HepG2 (cell line): ENCODE measurements around the gene CMTM2. TPM values are rescaled to one million over a fixed set of nuclear protein-coding genes. Genes with fewer than 3 reads are reported as not detected.

Experiments
- AKAP8 ChIP-seq: sonication (generic); formaldehyde crosslinking; IDR thresholded peaks from 2 replicates; pipeline ENCODE4 v1.5.1; 2020; ENCODE audit warnings: mild to moderate bottlenecking, missing genetic modification reagents
- CEBPG ChIP-seq: IDR thresholded peaks from 2 replicates; pipeline ENCODE4 v1.6.1; 2016
- FLYWCH1 ChIP-seq: sonication (generic); formaldehyde crosslinking; IDR thresholded peaks from 2 replicates; pipeline ENCODE4 v1.8.1; 2023; ENCODE audit warnings: mild to moderate bottlenecking, missing genetic modification reagents
- HDAC1 ChIP-seq: sonication (generic); formaldehyde crosslinking; IDR thresholded peaks from 2 replicates; pipeline ENCODE4 v1.5.1; 2020; ENCODE audit warnings: mild to moderate bottlenecking, missing genetic modification reagents
- HNF4G ChIP-seq, 2 experiments: sonication (generic) in 1 of 2; formaldehyde crosslinking in 1 of 2; IDR thresholded peaks; 2 replicates each; pipeline versions ENCODE4 v1.4.0 to v1.6.1; 2011 to 2020; ENCODE audit warnings: borderline replicate concordance in 2 of 2, low read depth in 2 of 2, mild to moderate bottlenecking in 2 of 2, low read length in 1 of 2, missing genetic modification reagents in 1 of 2, moderate library complexity in 1 of 2
- JUNB ChIP-seq: sonication (generic); formaldehyde crosslinking; IDR thresholded peaks from 2 replicates; pipeline ENCODE4 v1.8.0; 2022; ENCODE audit warnings: missing genetic modification reagents, mild to moderate bottlenecking, borderline replicate concordance
- KDM1A ChIP-seq: IDR thresholded peaks from 2 replicates; pipeline ENCODE4 v1.6.1; 2016; ENCODE audit warnings: missing compliant biosample characterization
- KLF11 ChIP-seq: IDR thresholded peaks from 2 replicates; pipeline ENCODE4 v1.6.1; 2016; ENCODE audit warnings: missing compliant biosample characterization
- NFE2L1 ChIP-seq: sonication (generic); formaldehyde crosslinking; IDR thresholded peaks from 2 replicates; pipeline ENCODE4 v1.4.0; 2020; ENCODE audit warnings: missing genetic modification reagents, mild to moderate bottlenecking, borderline replicate concordance
- NR0B2 ChIP-seq: sonication (generic); formaldehyde crosslinking; IDR thresholded peaks from 2 replicates; pipeline ENCODE4 v1.4.0; 2020; ENCODE audit warnings: mild to moderate bottlenecking, missing genetic modification reagents
- NR1H2 ChIP-seq: sonication (generic); formaldehyde crosslinking; IDR thresholded peaks from 2 replicates; pipeline ENCODE4 v1.8.1; 2022; ENCODE audit warnings: low read depth, missing genetic modification reagents, borderline replicate concordance
- NR2C2 ChIP-seq: sonication (generic); formaldehyde crosslinking; IDR thresholded peaks from 2 replicates; pipeline ENCODE4 v1.4.0; 2020; ENCODE audit warnings: missing genetic modification reagents, mild to moderate bottlenecking, moderate library complexity, borderline replicate concordance
- SPEN ChIP-seq: sonication (generic); formaldehyde crosslinking; IDR thresholded peaks from 2 replicates; pipeline ENCODE4 v1.5.1; 2020; ENCODE audit warnings: low read depth, mild to moderate bottlenecking, missing genetic modification reagents
- TCF7L2 ChIP-seq: IDR thresholded peaks from 2 replicates; pipeline ENCODE4 v1.6.1; 2011; ENCODE audit warnings: mild to moderate bottlenecking, low read depth, low read length, moderate library complexity
- TEF ChIP-seq: sonication (generic); formaldehyde crosslinking; IDR thresholded peaks from 2 replicates; pipeline ENCODE4 v1.5.0; 2020; ENCODE audit warnings: missing genetic modification reagents
- ZMYM3 ChIP-seq: sonication (generic); formaldehyde crosslinking; IDR thresholded peaks from 2 replicates; pipeline ENCODE4 v1.5.1; 2020; ENCODE audit warnings: mild to moderate bottlenecking, missing genetic modification reagents
- ZNF124 ChIP-seq: sonication (generic); formaldehyde crosslinking; IDR thresholded peaks from 2 replicates; pipeline ENCODE4 v1.4.0; 2020; ENCODE audit warnings: missing genetic modification reagents
- ZNF18 ChIP-seq: sonication (generic); formaldehyde crosslinking; IDR thresholded peaks from 2 replicates; pipeline ENCODE4 v1.8.0; 2022; ENCODE audit warnings: mild to moderate bottlenecking, missing genetic modification reagents; ENCODE audit not compliant: insufficient replicate concordance
- ZNF331 ChIP-seq: sonication (generic); formaldehyde crosslinking; IDR thresholded peaks from 2 replicates; pipeline ENCODE4 v1.4.0; 2020; ENCODE audit warnings: missing genetic modification reagents
- ZNF335 ChIP-seq: sonication (generic); formaldehyde crosslinking; IDR thresholded peaks from 2 replicates; pipeline ENCODE4 v1.4.0; 2020; ENCODE audit warnings: missing genetic modification reagents
- ZNF543 ChIP-seq: sonication (generic); formaldehyde crosslinking; IDR thresholded peaks from 2 replicates; pipeline ENCODE4 v1.4.0; 2020; ENCODE audit warnings: mild to moderate bottlenecking, missing genetic modification reagents
- ZNF644 ChIP-seq: IDR thresholded peaks from 2 replicates; pipeline ENCODE4 v1.6.1; 2016; ENCODE audit warnings: low read depth
- ZNF670 ChIP-seq: sonication (generic); formaldehyde crosslinking; IDR thresholded peaks from 2 replicates; pipeline ENCODE4 v1.8.0; 2022; ENCODE audit warnings: mild to moderate bottlenecking, missing genetic modification reagents, borderline replicate concordance
- polyA plus RNA-seq, 8 experiments: library from polyadenylated mRNA; depleted of rRNA in 3 of 8; stranded (reverse) in 7 of 8; unstranded in 1 of 8; fragments of >200 nt; fragmentation: Illumina TruSeq in 4 of 8; extraction: Trizol in 4 of 8; gene quantifications; 2 replicates each; pipeline versions ENCODE4 v1.2.1 to v1.2.3, GENCODE V29; 2011 to 2016; ENCODE audit warnings: low read depth in 4 of 8, missing spikeins in 1 of 8, mixed read lengths in 1 of 8; ENCODE audit not compliant: insufficient read depth in 1 of 8
- total RNA-seq, 5 experiments: library from RNA; depleted of rRNA; stranded (reverse); fragments of >200 nt; fragmentation: Illumina TruSeq; extraction: Trizol; gene quantifications; 2 replicates each; pipeline ENCODE4 v1.2.3, GENCODE V29; 2016; ENCODE audit warnings: low read depth in 1 of 5
- TF ChIP-seq, protein P1 (sequence below): IDR thresholded peaks from 2 replicates; pipeline ENCODE4 v1.6.1; 2016; ENCODE audit warnings: low read depth, control low read depth
- TF ChIP-seq, protein P2 (sequence below): sonication (generic); formaldehyde crosslinking; IDR thresholded peaks from 2 replicates; pipeline ENCODE4 v1.9.0; 2022; ENCODE audit warnings: low read depth, missing genetic modification reagents

The CMTM2 gene
- total and polyA plus RNA-seq, 2 of the 13 experiments (the other 11 are each of a cell fraction or from before 2014, with no cell fraction given): not detected

- TF ChIP-seq NR0B2 (CRISPR knock-in tag) (no peak), ZNF18 (CRISPR knock-in tag) (no peak), KLF11 (no peak), ZNF124 (CRISPR knock-in tag) (no peak), ZNF543 (CRISPR knock-in tag) (no peak), TEF (peak; percentile 89), HDAC1 (CRISPR knock-in tag) (no peak), ZMYM3 (no peak), NR2C2 (CRISPR knock-in tag) (no peak), TCF7L2 (no peak), ZNF644 (CRISPR knock-in tag) (no peak), JUNB (no peak), NR1H2 (CRISPR knock-in tag) (no peak), NFE2L1 (CRISPR knock-in tag) (no peak), KDM1A (CRISPR knock-in tag) (no peak), FLYWCH1 (no peak), AKAP8 (CRISPR knock-in tag) (0 out of 2 replicates have a peak, but pooled peaks have one; percentile 50), ZNF331 (CRISPR knock-in tag) (no peak), ZNF335 (no peak), SPEN (CRISPR knock-in tag) (no peak), CEBPG (CRISPR knock-in tag) (peak; percentile 47), ZNF670 (CRISPR knock-in tag) (no peak), HNF4G (IDR thresholded peaks at IDR 0.05; ENCODE audit: borderline replicate concordance, low read depth, low read length) (peak; percentile 39; the same call in 1 of the 2 replicates), HNF4G (CRISPR knock-in tag; IDR thresholded peaks at IDR 0.05; ENCODE audit: borderline replicate concordance, low read depth) (no peak)
- TF ChIP-seq, protein P1, sequence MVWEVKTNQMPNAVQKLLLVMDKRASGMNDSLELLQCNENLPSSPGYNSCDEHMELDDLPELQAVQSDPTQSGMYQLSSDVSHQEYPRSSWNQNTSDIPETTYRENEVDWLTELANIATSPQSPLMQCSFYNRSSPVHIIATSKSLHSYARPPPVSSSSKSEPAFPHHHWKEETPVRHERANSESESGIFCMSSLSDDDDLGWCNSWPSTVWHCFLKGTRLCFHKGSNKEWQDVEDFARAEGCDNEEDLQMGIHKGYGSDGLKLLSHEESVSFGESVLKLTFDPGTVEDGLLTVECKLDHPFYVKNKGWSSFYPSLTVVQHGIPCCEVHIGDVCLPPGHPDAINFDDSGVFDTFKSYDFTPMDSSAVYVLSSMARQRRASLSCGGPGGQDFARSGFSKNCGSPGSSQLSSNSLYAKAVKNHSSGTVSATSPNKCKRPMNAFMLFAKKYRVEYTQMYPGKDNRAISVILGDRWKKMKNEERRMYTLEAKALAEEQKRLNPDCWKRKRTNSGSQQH (CRISPR knock-in tag): no peak
- TF ChIP-seq, protein P2, sequence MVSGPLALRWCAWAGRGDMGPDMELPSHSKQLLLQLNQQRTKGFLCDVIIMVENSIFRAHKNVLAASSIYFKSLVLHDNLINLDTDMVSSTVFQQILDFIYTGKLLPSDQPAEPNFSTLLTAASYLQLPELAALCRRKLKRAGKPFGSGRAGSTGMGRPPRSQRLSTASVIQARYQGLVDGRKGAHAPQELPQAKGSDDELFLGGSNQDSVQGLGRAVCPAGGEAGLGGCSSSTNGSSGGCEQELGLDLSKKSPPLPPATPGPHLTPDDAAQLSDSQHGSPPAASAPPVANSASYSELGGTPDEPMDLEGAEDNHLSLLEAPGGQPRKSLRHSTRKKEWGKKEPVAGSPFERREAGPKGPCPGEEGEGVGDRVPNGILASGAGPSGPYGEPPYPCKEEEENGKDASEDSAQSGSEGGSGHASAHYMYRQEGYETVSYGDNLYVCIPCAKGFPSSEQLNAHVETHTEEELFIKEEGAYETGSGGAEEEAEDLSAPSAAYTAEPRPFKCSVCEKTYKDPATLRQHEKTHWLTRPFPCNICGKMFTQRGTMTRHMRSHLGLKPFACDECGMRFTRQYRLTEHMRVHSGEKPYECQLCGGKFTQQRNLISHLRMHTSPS (CRISPR knock-in tag): no peak
Measured at GRCh38 chr16:66614161-66614802, 35.0 kb downstream of the CMTM2 start (continued).
